ENCODE data around the gene MT1X.
A peak's percentile ranks its signal among the peaks of the same experiment; 100 is the strongest.
"Not testable (repeated sequence)": the region's sequence is repeated elsewhere in the genome, so short reads cannot be mapped to it uniquely, and the experiment has no call there.

Gene MT1X

DNA sequence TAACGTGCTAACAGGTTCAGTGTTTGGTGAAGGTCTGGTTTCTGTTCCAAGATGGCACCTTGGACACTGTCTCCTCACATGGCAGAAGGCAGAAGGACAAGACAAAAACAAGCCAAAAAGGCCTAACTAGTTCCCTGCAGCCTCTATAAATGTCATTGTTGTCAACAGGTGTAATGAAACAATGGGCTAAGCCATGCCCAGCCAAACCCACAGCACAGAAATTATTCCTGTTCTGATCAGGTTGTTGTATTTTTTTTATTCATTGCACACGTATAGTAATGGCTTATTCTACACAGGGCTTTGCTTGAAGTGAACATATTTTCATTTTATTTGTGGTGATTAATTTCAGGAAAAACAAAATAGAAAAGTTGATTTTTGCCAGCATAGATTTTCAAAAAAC, 31.5 kb downstream of the MT1X start:
- no peak for DNase-seq

DNA sequence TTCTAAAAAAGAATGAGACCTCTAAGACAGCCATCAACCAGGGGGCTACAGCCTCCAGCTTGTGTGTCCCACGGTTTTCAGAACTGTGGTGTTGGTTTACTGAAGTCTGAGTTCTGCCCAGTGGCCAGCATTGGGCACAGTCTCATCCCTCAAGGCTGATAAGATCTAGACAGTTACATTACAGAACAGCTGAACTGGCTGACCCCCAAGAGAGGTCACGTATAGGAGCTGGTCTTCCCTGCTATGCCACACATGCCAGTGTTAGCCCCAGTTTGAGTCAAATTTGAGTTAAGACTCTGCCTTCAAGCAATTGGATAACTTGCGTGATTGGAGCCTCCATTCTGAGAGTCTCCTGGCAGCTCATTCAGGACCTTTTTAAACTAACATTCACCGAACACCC, 32.9 kb downstream of the MT1X start:
- DNase-seq = no peak

- DNase-seq = peak; percentile 63 to 89
Observed at GRCh38 chr16:56716761-56717160, 34.5 kb downstream of the MT1X start.

- DNase-seq = not testable (repeated sequence)
Observed at GRCh38 chr16:56717532-56717931, 35.3 kb downstream of the MT1X start.

DNA sequence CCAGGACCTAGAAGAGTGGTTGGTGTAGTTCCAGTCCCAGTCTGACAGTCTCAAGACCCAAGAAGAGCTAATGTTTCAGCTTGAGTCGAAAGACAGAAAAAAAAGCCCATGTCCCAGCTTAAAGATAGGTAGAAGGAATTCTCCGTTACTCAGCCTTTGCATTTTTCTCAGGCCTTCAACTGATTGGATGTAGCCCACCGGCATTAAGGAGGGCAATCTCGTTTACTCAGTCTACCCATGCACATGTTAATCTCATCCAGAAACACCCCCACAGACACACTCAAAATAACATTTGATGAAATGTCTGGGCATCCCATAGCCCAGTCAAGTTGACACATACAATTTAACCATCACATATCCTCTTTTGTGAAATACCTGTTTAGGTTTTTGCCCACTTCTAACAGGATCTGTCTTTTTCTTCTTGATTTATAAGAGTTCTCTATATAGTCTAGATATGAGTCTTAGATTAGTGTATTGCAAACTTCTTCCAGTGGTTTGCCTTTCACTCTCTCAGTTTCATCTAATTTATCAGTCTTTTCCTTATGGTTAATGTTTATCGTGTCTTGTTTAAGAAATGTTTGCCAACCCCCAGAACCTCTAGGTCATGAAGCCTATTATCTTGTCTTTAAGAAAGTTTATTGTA, 40.1 kb downstream of the MT1X start:
- no peak for DNase-seq

GRCh38 chr16:56724191-56724590, 41.9 kb downstream of the MT1X start:
- DNase-seq = no peak

DNA sequence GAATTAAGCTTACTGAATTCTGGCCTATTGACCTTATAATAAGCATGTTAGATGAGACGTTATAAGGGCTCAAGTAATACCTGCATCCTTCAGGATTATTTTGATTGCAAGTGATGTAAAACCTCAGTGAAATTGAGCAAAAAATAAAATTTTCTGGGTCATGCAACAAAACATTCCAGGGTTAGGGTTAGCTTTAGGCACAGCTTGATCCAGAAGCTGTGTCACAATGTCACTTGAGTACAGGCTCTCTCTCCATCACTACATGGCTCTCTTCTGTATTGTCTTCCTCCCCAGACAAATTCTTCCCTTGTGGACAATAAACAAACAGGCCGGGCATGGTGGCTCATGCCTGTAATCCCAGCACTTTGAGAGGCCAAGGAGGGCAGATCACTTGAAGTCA, 44.0 kb downstream of the MT1X start:
- no peak for DNase-seq

- DNase-seq = no peak
Observed at GRCh38 chr16:56726926-56727325, 44.7 kb downstream of the MT1X start.

- DNase-seq = no peak
Observed at GRCh38 chr16:56728027-56728426, 45.8 kb downstream of the MT1X start.

- DNase-seq = peak in 1 of 2 experiments; percentile 22
Observed at GRCh38 chr16:56728980-56729734, 46.9 kb downstream of the MT1X start.

DNA sequence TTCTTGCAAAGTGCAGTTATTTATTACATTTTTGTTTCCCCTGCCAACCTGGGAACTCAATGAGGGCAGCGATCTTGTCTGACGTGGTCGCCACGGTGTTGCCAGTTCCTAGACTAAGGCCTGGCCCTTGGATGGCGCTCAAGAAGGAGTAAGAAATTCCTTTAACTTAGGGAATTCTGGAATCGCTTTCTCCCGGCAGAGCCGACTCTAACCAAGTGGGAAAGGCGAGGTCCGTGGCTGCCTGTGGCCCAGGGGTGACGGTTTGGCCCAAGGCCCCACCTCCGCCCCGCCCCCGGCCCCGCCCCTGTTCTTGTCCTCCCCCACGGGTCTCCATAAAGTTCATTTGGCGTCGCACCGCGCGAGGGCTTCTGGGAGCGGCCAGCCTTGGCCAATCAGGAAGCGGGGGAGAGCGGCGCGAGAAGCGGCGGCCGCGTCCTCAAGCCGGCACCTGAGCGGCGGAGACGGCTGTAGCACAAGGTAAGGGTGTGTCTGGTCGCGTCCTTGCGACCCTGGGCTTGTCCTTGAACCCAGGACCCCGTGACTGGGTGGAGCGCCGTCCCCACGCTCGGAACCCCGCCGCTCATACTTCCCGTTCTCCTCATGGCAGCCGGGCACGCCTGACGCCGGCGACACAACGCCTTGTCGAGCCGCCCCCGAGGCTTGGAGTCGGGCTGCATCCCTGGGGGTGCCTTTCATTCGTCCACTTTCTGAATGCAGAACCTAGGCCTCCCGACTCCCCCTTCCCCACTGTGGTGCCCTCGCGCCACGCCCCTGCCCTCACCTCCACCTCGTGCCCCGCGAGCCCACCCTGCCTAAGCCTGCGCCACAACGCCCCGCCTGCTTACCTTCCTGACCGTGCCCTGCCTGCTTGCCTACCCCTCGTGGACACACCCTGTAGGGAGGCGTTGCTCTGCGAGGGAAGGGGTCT, 47.7 kb downstream of the MT1X start, which contains the start of gene NUP93:
Gene NUP93, plus strand, starts transcription at position 395 of the 928 bp plus-strand sequence. CDS start 18,119 bp downstream, outside the sequence.
- DNase-seq = peak; percentile 89 to 93

DNA sequence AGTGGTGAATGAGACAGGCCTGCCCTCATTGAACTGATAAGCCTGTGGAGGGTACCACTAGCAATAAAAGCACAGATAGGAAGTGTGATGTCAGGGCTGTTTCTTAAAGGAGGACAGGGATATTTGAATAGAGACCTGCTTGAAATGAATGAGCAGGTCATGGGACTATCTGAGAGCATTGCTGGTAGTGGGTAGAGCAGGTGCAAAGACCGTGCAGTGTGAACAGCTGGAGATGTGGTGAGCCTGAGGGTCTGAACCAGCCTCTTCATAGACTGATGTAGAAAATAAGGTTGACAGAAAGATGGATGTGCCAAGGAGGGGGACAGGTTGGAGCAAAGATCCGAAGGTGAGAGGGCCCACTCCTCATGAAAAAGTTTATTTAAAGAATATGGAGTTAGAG, 50.1 kb downstream of the MT1X start:
- no peak for DNase-seq

GRCh38 chr16:56732832-56733231, 50.6 kb downstream of the MT1X start:
- no peak for DNase-seq

All from NCI-H524 (cell line).